BJ (cell line): ENCODE results near the gene RSPH1. TPM values are rescaled to one million over a fixed set of nuclear protein-coding genes. Genes with fewer than 3 reads are reported as not detected.

Experiments
- CTCF ChIA-PET: fragments of 350-600 bp; formaldehyde crosslinking; extraction: SDS; loops from one replicate; lab custom pipeline; 2021; ENCODE audit warnings: antibody characterized with exemption, inconsistent platforms; lab: Yijun Ruan, JAX
- POLR2A ChIA-PET: fragments of 300-600 bp; sonication (Branson Sonifier 250); formaldehyde crosslinking; extraction: SDS; loops from one replicate; lab custom pipeline; 2021; ENCODE audit warnings: antibody characterized with exemption; lab: Charles Lee
- DNase-seq: peaks from one replicate; pipeline ENCODE4 v3.0.0-alpha.2; 2011; ENCODE audit warnings: low read depth
- H3K27me3 ChIP-seq: 2 replicates; pipeline ENCODE4 v1.6.0; 2011; ENCODE audit warnings: low read length; ENCODE audit not compliant: control insufficient read depth, insufficient read depth
- H3K36me3 ChIP-seq: 2 replicates; pipeline ENCODE4 v1.5.1; 2011; ENCODE audit warnings: low read length; ENCODE audit not compliant: control insufficient read depth, insufficient read depth
- H3K4me3 ChIP-seq: 2 replicates; pipeline ENCODE4 v1.5.1; 2011; ENCODE audit warnings: low read depth, mild to moderate bottlenecking, control low read depth, low read length
- polyA plus RNA-seq: library from polyadenylated mRNA; depleted of rRNA; stranded (reverse); fragments of >200 nt; gene quantifications from 2 replicates; pipeline ENCODE4 v1.2.3, GENCODE V29; 2011
- TF ChIP-seq, protein P1 (sequence below): IDR thresholded peaks from 2 replicates; pipeline ENCODE4 v1.5.1; 2011; ENCODE audit warnings: low read depth, mild to moderate bottlenecking, control low read depth, inconsistent platforms, low read length, moderate library complexity; ENCODE audit not compliant: insufficient read depth

The RSPH1 gene
- polyA plus RNA-seq, 1 experiment = 0.11 TPM

DNA sequence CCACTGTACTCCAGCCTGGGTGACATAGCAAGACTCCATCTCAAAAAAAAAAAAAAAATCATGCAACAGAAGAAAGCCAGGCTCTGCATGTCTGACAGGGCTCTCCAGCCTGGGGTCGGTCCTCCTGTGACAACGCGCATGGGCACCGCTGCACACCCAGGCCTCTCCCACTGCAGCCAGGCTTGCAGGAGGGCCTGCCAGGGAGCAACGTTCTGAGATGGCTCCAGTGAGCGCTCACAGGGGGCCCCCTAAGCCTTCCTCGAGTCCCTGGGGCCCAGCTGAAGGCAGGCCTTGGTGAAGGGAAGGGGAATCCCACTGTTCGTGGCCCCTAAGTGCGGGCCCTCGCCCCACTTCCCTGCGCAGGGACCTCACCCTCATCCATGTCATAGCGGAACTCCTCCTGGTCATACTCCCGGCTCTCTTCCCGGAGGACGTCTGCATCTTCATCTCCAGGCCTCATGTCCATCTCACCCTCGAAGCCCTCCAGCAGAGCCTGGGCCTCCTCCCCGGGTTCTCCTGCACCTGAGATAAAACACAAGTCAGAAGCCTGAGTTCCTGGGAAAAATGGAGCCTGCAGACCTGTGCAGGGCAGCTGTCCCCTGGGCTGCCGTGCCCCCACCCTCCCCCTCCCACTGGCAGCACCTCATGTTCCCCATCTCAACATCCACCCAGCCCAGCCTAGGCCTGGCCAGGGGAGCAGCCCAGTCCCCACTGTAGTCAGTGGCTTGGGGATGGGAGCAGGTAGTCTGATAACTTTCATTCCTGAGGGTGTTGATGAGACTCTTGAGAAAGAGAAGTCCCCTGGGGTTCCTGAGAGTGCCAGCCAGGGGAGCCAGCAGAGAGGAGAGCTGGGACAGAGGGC lies 20.3 kb downstream of the RSPH1 start:
- TF ChIP-seq, protein P1, sequence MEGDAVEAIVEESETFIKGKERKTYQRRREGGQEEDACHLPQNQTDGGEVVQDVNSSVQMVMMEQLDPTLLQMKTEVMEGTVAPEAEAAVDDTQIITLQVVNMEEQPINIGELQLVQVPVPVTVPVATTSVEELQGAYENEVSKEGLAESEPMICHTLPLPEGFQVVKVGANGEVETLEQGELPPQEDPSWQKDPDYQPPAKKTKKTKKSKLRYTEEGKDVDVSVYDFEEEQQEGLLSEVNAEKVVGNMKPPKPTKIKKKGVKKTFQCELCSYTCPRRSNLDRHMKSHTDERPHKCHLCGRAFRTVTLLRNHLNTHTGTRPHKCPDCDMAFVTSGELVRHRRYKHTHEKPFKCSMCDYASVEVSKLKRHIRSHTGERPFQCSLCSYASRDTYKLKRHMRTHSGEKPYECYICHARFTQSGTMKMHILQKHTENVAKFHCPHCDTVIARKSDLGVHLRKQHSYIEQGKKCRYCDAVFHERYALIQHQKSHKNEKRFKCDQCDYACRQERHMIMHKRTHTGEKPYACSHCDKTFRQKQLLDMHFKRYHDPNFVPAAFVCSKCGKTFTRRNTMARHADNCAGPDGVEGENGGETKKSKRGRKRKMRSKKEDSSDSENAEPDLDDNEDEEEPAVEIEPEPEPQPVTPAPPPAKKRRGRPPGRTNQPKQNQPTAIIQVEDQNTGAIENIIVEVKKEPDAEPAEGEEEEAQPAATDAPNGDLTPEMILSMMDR = no peak
- H3K36me3 ChIP-seq = no peaks in the 10 kb centered on the region
- no peaks in the 10 kb centered on the region for H3K27me3 ChIP-seq
- ChIA-PET POLR2A (no interaction called here), CTCF (no interaction called here)
- H3K4me3 ChIP-seq = no peak overlapping the region
- no peak for DNase-seq

DNA sequence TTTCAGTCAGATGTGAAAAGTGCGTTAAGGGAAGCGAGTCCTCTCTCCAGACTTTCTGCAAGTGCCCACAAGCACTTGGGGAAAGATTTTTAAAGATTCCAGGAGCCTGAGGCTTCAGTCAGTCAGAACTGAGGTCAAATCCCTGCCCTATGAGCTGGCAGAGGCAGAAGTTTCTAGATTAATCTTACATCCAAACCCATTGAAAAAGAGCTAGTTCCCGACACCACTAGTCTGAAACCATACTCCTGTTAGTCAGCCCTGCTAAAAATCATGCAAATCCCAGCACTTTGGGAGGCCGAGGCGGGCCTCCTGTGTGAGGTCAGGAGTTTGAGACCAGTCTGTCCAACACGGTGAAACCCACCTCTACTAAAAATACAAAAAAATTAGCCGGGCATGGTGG lies 21.0 kb downstream of the RSPH1 start:
- no peak for DNase-seq
- TF ChIP-seq, protein P1 = no peak
- ChIA-PET POLR2A (no interaction called here), CTCF (no interaction called here)
- no peaks in the 10 kb centered on the region for H3K36me3 ChIP-seq
- no peaks in the 10 kb centered on the region for H3K27me3 ChIP-seq
- no peak overlapping the region for H3K4me3 ChIP-seq

DNA sequence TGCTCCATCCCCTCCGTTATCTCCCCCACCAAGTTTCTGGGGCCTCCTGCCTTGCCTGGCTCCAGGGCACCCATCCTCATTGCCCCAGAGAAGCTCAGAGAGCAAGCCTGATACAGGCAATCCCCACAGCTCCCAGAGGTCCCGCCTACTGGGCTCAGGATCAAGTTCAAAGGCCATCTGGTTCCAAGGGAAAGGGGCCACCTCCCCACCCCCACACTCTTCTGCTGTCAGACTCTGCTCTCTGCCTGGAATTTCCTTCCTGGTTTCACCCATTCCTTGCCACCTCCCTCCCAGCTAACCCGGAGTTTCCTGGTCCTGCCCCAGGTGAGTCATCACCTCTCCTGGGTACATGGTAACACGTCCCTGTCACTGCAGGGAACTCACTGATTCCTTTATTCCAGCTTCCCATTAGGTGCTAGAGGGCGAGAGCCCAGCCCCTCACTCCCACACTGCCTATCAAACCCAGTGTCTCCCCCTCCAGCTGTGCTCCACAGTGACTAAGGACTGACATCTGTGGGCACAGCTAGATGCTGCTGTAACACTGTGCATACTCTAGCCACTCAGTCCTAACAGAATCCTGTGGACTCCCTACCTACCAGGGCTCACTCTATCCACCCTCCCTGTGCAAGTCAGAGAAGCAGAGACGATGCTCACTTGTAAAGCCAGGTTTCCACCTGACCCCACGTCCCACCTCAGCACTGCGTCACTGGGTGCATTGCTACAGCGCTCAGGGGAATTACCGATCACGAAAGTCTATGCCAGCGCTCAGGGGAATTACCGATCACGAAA lies 21.8 kb downstream of the RSPH1 start:
- no peak overlapping the region for H3K4me3 ChIP-seq
- ChIA-PET POLR2A (no interaction called here), CTCF (no interaction called here)
- H3K36me3 ChIP-seq = no peaks in the 10 kb centered on the region
- DNase-seq = no peak
- TF ChIP-seq, protein P1 = no peak
- H3K27me3 ChIP-seq = no peaks in the 10 kb centered on the region

GRCh38 chr21:42473498-42474042 lies 22.5 kb downstream of the RSPH1 start:
- POLR2A ChIA-PET = no interaction called here
- Histone ChIP-seq H3K4me3 (no peak overlapping the region), H3K36me3 (no peaks in the 10 kb centered on the region), H3K27me3 (no peaks in the 10 kb centered on the region)
- CTCF ChIA-PET = no interaction called here
- TF ChIP-seq, protein P1 = no peak
- no peak for DNase-seq

DNA sequence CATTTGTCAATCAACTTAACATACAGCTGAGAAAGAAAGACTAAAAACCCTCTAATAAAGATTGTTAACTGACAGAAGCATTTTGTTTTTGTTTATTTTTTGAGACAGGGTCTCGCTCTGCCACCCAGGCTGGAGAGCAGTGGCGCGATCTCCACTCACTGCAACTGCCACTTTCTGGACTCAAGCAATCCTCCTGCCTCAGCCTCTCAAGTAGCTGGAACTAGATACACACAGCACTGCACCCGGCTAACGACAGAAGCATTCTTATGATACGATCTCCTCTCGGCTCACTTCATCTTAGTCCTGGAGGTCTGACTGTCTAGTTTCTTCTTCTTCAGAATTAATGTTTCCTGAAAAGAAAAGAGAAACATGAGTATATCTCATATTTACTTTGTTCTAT lies 23.5 kb downstream of the RSPH1 start:
- Histone ChIP-seq H3K36me3 (no peaks in the 10 kb centered on the region), H3K4me3 (no peak overlapping the region), H3K27me3 (no peaks in the 10 kb centered on the region)
- TF ChIP-seq, protein P1 = no peak
- POLR2A ChIA-PET = no interaction called here
- CTCF ChIA-PET = no interaction called here
- no peak for DNase-seq
